ENCODE results near the gene SKA2. TPM values are rescaled to one million over a fixed set of nuclear protein-coding genes. Genes with fewer than 3 reads are reported as not detected.
"Not testable (repeated sequence)": the region's sequence is repeated elsewhere in the genome, so short reads cannot be mapped to it uniquely, and the experiment has no call there.

SKA2 gene
- total RNA-seq, 4 donors from 2014 or later: 41.2 to 65.3 (median 46.8) TPM

DNA sequence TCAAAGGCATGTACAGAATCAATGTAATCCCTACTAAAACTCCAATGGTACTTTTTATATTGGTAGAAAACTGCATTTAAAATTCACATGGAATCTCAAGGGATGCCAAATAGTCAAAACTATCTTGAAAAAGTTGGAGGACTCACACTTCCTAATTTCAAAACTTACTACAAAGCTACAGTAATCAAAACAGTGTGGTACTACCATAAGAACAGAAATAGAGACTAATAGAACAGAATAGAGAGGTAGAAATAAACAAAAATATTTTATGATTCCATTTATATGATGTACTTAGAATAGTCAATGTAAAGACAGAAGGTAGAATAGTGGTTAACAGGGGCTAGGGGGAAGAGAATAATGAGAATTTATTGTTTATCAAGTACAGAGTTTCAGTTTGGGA is 57.1 kb downstream of the SKA2 start:
- no peaks in the 10 kb centered on the region for H3K27me3 ChIP-seq
- no peak overlapping the region for H3K27ac ChIP-seq
- DNase-seq: no peak
- intact Hi-C loops (cut with DNase I): no loop called here
- TF ChIP-seq, protein P1, sequence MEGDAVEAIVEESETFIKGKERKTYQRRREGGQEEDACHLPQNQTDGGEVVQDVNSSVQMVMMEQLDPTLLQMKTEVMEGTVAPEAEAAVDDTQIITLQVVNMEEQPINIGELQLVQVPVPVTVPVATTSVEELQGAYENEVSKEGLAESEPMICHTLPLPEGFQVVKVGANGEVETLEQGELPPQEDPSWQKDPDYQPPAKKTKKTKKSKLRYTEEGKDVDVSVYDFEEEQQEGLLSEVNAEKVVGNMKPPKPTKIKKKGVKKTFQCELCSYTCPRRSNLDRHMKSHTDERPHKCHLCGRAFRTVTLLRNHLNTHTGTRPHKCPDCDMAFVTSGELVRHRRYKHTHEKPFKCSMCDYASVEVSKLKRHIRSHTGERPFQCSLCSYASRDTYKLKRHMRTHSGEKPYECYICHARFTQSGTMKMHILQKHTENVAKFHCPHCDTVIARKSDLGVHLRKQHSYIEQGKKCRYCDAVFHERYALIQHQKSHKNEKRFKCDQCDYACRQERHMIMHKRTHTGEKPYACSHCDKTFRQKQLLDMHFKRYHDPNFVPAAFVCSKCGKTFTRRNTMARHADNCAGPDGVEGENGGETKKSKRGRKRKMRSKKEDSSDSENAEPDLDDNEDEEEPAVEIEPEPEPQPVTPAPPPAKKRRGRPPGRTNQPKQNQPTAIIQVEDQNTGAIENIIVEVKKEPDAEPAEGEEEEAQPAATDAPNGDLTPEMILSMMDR (IDR thresholded peaks at IDR 0.05): no peak
- no peak for TF ChIP-seq POLR2A (IDR thresholded peaks at IDR 0.05)
- no peaks in the 10 kb centered on the region for H3K9me3 ChIP-seq
- no peaks in the 10 kb centered on the region for H3K36me3 ChIP-seq
- no peak overlapping the region for H3K4me3 ChIP-seq (replicated peaks in 1 of 3)
- H3K4me1 ChIP-seq: no peaks in the 10 kb centered on the region

DNA sequence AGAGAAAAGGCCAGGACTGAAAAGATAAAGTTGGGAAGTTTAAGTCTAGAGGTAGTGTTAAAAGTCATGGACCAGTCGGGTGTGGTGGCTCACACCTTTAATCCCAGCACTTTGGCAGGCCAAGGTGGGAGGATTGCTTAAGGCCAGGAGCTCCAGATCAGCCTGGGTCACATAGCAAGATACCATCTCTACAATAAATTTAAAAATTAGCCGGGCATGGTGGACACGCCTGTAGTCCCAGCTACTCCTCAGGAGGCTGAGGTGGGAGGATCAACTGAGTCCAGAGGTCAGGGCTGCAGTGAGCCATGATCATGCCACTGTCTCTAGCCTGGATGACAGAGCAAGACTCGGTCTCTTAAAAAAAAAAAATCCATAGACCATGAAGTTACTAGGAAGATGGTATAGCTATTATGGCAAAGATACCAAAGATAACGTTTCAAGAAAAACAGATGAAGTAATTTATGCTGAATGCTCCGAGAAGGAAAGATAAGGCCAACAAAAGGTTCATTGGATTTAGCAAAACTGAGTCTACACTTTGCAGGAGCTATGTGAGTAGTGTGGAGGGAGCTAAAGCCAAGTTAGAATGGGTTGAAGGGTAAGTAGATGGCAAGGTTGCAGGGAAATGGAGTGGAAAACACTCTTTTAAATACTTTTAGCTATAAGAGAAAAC is 60.0 kb downstream of the SKA2 start:
- H3K36me3 ChIP-seq: no peaks in the 10 kb centered on the region
- no peak overlapping the region for H3K4me3 ChIP-seq (replicated peaks in 1 of 3)
- H3K27ac ChIP-seq: no peak overlapping the region
- no peaks in the 10 kb centered on the region for H3K4me1 ChIP-seq
- no peaks in the 10 kb centered on the region for H3K9me3 ChIP-seq
- TF ChIP-seq, protein P1 (IDR thresholded peaks at IDR 0.05): no peak
- intact Hi-C loops (cut with DNase I): no loop called here
- WGBS, 2 donors: 91 to 93% methylated on average over 6 of the region's 6 CpGs
- DNase-seq: no peak
- H3K27me3 ChIP-seq: no peaks in the 10 kb centered on the region

DNA sequence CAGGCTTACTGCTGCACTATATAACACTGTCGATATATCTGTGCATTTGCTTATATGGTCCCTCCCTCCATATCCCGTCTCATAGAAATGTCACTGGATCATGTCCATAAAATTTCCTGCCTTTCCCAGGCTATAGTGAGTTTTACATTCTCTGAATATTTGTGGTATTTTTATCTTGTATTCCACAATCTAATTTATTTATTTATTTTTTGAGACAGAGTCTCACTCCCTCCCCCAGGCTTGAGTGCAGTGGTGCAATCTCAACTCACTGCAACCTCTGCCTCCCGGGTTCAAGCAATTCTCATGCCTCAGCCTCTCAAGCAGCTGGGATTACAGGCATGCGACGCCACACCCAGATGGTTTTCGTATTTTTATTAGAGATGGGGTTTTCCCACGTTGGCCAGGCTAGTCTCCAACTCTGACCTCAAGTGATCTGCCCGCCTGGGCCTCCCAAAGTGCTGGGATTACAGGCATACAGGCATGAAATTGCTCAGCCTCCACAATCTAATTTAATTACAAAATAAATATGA is 61.2 kb downstream of the SKA2 start:
- Histone ChIP-seq H3K9me3 (no peaks in the 10 kb centered on the region), H3K36me3 (peaks cover 6 to 10% of the 10 kb centered on the region in 2 donors), H3K27ac (no peak overlapping the region), H3K4me1 (no peaks in the 10 kb centered on the region), H3K4me3 (replicated peaks in 1 of 3) (no peak overlapping the region), H3K27me3 (no peaks in the 10 kb centered on the region)
- WGBS, 2 donors: 46 to 65% methylated on average over 8 of the region's 8 CpGs
- DNase-seq: peak; percentile 7
- intact Hi-C loops (cut with DNase I): no loop called here
- TF ChIP-seq, protein P1 (IDR thresholded peaks at IDR 0.05): no peak
- TF ChIP-seq POLR2A (IDR thresholded peaks at IDR 0.05): no peak

DNA sequence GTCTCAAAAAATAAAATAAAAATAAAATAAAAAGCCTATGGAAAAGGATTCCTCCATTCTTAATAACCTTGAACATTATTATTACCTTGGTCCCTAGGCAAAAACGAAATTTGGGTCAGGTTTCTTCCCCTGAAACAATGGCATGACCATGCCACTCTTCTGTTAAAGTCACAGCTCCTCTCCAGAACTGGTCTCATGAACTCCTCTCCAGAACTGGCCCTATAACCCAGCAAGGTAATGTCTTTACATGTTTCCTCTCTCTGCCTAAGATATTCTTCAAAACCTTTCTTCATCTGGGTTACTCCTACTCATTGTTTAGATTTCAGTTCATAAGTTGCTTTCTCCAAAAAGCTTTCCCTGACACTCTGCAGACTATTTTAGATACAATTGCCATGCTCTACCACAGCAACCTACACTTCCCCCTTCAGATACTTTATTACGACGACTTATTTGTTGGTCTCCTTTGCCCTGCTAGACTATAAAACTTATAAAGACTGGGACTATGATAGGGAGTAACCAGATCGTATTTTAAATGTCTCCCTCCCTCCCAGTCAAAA is 61.8 kb downstream of the SKA2 start:
- intact Hi-C loops (cut with DNase I): no loop called here
- no peaks in the 10 kb centered on the region for H3K27me3 ChIP-seq
- no peak for DNase-seq
- no peaks in the 10 kb centered on the region for H3K4me1 ChIP-seq
- no peak overlapping the region for H3K4me3 ChIP-seq (replicated peaks in 1 of 3)
- TF ChIP-seq POLR2A (IDR thresholded peaks at IDR 0.05): no peak
- TF ChIP-seq, protein P1 (IDR thresholded peaks at IDR 0.05): no peak
- no peaks in the 10 kb centered on the region for H3K9me3 ChIP-seq
- peaks cover 6 to 13% of the 10 kb centered on the region in 2 donors for H3K36me3 ChIP-seq
- 72 to 75% methylated on average over 4 of the region's 4 CpGs for WGBS, 2 donors
- no peak overlapping the region for H3K27ac ChIP-seq

- 94 to 95% methylated on average over 12 of the region's 12 CpGs for WGBS, 2 donors
- H3K4me3 ChIP-seq (replicated peaks in 1 of 3); H3K27ac ChIP-seq; DNase-seq; intact Hi-C loops (cut with DNase I); H3K27me3 ChIP-seq; H3K9me3 ChIP-seq; H3K4me1 ChIP-seq: not testable (repeated sequence)
- H3K36me3 ChIP-seq: peaks cover 6 to 14% of the 10 kb centered on the region in 2 donors
Observed at GRCh38 chr17:59090593-59090992, 64.4 kb downstream of the SKA2 start.
